Skeletal muscle cell (primary cell): ENCODE data around the gene STAT6.
"Not testable (repeated sequence)": the region's sequence is repeated elsewhere in the genome, so short reads cannot be mapped to it uniquely, and the experiment has no call there.

Experiments used
- DNase-seq: peaks from one replicate; pipeline ENCODE4 v3.0.0-alpha.2; 2010; ENCODE audit warnings: low read depth
- H3K4me3 ChIP-seq: 2 replicates; pipeline ENCODE4 v1.5.1; 2011; ENCODE audit warnings: low read depth, mild to moderate bottlenecking, control low read depth, low read length, moderate library complexity

The STAT6 gene

DNA sequence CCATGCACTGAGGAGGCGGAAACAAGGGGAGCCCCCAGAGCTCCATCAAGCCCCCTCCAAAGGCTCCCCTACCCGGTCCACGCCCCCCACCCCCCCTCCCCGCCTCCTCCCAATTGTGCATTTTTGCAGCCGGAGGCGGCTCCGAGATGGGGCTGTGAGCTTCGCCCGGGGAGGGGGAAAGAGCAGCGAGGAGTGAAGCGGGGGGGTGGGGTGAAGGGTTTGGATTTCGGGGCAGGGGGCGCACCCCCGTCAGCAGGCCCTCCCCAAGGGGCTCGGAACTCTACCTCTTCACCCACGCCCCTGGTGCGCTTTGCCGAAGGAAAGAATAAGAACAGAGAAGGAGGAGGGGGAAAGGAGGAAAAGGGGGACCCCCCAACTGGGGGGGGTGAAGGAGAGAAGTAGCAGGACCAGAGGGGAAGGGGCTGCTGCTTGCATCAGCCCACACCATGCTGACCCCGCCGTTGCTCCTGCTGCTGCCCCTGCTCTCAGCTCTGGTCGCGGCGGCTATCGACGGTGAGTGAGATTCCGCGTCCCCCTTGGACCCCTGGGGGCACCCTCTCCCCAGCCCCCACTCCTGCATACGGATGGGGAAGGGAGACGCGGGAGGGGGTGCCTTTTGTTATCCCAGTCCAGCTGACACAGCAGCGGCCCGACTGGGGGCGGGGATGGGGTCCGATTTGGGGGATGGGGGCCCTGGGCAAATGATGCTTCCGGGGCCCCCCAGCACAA is 17.5 kb upstream of the STAT6 start:
- no peak for DNase-seq
- peak overlapping the region; percentile 94 for H3K4me3 ChIP-seq

DNA sequence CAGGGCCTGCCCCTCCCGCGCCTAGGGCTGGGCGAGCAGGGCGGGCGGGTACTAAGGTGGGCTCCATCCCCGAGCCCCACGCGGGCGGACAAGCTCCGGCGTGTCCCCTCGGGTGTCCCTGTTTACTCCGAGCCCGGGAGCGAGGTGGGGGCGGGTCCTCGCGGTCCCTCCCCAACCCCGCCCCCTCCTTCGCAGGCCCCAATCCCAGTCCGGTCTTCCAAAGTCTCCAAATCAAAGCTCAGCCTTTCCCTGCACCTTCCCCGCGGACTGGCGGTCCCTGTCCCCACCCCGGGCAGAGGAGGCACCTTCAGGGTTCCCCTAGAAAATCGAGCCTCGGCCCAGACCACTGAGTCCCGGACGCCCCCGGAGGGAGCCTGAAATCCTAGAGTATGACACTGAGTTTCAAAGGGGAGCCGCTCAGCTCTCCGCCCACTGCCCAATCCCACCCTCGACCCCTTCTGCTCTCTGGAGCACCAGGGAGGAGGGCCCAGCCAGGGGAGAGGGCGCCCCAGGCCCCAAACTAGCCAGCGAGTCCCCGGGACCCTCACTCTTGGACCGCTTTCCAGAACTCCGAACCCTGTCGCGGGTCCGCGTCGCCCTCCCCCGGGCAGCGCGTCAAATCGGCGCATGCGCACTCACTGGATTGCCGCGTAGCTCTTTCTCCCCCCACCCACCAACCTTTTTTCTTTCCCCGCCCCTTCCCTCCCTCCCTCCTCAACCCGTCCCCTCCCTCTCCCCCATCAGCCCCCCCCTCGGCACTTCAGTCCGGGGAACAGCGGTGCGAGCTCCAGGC is 16.8 kb upstream of the STAT6 start, which contains the start of gene LRP1:
LRP1 (plus strand) TSS at position 758 of the 793 bp plus-strand sequence. CDS start 482 bp downstream, outside the sequence.
- peak within 1 kb of the TSS; percentile 94 for H3K4me3 ChIP-seq
- no peak for DNase-seq

DNA sequence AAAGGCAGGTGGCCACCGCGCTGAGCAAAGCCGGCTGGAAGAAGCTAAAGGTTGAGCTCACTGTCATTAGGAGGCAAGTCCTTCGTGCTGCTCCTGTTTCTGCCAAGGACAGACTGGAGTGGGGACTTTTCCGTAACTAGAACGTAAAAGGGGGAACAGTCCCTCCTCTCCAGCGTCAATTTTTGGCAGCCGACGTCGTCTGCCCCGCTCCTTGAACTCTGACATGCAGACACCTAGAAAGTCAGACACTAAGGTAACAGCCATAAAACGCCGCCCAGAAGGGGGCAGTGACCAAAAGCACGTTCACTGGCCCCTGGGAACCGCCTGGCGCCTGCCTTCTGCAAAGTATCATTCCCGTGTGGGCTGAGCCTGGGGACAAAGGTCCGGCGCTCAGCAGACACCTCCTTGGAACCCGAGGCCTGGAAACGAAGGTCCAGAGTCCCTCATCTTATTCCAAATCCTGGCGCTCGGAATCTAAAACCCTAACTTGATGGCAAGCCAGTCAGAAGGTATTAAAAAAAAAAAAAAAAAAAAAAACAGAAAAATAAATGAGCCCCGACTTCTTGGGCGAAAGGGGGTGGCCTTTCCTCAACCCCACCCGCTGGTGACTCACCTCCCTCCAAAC is 16.1 kb upstream of the STAT6 start:
- peak overlapping the region; percentile 94 for H3K4me3 ChIP-seq
- no peak for DNase-seq

DNA sequence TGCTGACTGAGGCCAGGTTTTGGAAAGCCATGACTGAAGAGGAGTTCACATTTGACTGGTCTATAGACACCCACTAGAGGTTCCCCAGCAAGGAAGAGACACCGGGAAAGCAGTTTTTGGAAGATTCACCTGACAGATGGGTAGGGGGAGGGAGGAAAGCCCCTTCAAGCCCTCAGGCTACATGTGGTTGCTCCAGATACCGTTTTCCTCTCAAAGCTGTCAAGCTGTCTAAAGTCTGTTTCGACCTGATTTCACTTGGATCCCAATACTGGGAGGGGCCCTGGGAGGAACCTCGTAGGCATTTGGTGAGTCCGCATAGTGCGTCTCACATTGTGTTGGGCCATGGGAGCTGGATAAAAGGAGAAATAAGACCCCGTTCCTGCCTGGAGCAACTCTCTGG is 15.4 kb upstream of the STAT6 start:
- no peak overlapping the region for H3K4me3 ChIP-seq

DNA sequence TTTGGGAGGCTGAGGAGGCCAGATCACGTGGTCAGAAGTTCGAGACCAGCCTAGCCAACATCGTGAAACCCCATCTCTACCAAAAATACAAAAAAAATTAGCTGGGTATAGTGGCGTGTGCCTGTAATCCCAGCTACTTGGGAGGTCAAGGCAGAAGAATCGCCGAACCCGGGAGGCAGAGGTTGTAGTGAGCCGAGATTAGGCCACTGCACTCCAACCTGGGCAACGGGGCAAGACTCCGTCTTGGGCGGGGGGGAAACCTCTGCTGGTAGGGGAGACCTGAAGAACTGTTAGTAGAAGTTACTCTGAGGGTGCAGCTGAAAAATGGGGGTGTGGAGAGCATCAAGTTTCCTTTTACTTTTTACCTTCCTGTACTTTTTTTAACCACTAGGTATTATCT is 14.9 kb upstream of the STAT6 start:
- no peak overlapping the region for H3K4me3 ChIP-seq
- no peak for DNase-seq

More for the DNA sequence above, 15.4 kb upstream of the STAT6 start:
- DNase-seq, result no peak

DNA sequence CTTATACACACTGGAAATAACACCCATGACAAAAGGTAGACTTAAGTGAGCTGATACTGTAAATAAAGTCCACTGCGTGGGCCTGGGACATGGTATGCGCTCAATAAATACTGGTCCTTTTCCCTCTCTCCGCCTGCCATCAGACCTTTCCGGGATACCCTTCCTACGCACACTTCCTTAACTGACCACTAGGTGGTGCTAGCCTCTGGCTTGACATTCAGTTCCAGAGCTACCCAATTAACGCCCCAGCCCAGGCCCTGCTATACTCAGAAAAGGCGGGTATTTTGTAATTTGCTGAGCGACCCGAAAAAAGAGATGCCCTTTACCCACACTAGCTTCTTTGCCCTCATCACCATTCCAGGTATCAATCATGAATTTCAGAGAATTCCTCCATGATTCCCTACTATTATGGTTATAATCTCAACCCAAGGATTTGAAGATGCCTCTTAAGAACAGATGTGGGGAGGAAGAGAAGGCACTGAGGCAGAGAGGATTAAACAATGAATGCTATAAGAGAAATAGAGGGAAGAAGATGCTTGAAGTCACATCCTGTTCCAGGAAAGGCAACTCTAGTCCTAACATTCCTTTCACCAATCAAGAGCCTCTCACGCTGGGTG is 13.2 kb upstream of the STAT6 start:
- no peak overlapping the region for H3K4me3 ChIP-seq
- no peak for DNase-seq

DNA sequence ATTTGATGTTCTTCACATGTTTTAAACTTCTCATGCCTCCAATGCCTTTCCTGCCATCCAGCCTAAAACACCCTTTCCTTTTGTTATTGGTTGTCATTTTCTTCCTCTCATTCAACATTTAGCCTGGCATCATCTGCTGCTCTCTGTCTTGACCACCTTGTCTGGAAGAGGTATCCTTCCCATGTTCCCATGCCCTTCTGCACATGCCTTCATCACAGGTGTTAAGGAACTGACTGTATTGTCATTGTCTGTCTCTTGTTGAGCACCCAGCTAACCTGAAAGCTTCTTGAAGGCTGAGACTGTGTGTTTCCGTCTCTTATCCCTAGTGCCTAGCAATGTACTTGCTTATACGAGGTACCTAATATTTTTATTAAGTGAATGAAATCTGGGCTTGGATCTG is 12.7 kb upstream of the STAT6 start:
- no peak overlapping the region for H3K4me3 ChIP-seq
- DNase-seq, result no peak

DNA sequence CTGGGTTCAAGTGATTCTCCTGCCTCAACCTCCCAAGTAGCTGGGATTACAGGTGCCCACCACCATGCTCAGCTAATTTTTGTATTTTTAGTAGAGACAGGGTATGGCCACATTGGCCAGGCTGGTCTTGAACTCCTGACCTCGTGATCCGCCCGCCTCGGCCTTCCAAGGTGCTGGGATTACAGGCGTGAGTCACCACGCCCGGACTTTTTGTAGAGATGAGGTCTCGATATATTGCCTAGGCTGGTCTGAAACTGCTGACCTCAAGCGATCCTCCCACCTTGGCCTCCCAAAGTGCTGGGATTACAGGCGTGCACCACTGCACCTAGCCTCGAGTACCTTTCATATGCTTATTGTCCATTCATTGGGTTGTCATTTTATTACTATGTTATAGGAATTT is 9.6 kb upstream of the STAT6 start:
- H3K4me3 ChIP-seq, DNase-seq: not testable (repeated sequence)

DNA sequence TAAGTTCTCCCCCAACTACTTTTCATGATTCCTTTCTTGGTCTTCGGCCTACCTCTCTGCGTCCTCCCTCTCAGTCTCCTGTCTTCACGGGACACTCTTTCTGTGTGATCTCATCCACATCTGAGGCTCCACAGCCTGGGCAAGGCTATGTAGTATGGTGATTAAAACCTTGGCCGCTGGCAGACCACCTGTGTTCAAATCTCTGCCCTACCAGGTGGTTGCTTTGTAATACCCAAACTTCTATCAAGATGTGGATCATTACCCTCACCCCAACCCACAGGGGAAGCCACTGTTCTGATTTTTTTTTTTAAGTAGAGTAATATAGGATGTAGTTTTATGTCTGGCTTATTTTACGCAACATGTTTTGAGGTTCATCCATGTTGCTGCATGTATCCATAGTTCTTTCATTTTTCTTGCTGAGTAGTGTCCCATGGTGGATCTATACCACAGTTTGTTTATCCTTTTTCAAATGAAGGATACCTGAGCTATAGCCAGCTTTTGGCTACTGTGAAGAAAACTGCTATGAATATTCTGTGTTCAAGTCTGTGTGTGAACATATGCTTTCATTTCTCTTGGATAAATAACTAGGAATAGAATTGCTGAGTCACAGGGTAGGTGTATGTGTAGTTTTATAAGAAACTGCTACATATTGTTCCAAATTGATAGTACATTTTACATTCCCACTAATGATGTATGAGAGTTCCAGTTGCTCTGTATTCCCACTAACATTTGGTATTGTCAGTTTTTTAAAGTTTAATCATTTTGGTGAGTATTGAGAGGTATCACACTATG is 8.3 kb upstream of the STAT6 start:
- H3K4me3 ChIP-seq, result no peak overlapping the region
- no peak for DNase-seq

DNA sequence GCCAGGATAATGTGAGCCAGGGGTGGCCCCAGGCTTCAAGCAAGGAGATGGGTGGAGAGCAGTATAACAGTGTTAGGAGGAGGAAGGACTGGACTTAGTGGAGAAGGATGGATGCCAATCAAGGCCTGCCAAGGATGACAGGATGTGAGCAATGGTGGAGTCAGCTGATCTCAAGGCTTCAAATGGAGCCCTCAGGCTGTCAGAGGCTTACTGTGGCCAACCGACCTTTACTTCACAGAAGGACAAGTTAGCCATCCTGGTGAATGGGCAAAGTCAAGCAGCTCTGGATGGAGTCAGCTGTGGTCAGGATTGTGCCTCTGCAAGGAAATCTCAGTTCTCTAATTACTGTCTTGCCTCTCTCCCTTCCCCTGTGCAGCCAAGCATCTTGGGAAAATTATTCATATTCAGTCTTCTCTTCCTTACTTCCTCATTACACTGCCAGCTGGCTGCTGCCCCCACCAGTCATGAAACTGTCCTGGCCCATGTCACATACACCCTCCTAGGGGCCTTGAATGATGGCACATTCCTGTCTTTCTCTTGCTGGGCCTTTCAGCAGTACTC is 7.6 kb upstream of the STAT6 start:
- no peak for DNase-seq
- H3K4me3 ChIP-seq, result no peak overlapping the region

DNA sequence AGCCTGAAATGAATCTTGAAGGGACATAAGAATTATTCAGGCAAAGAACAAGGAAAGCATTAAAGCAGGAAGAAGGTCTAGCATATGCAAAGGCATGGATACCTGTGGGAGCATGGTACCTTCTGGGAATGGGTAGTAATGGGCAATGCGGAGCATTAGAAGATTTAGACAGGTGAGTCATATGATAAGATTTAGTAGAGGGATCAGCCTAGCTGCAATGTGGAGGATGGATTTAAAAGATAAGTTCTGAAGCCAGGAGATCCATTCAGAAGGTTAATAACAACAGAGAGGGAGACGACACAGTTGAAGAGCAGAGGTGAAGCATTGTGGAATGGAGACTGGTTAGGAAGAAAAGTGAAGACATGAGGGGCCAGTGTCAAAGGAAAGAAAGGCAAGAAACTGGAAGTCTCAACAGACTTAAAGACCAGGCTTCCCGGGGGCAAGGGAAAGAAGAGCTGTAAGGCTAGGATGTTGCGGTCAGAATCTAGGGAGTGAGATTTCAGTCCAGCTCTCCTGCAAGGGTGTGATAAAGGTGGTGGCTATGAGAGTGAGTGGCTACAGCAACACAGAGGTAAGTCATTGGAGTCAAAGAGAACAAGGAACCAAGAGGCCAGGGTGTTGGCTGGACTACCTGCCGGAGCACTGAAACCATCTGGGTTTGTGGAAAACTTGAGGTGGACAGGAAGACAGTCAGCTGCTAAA is 5.6 kb upstream of the STAT6 start:
- H3K4me3 ChIP-seq, result no peak overlapping the region
- DNase-seq, result no peak

DNA sequence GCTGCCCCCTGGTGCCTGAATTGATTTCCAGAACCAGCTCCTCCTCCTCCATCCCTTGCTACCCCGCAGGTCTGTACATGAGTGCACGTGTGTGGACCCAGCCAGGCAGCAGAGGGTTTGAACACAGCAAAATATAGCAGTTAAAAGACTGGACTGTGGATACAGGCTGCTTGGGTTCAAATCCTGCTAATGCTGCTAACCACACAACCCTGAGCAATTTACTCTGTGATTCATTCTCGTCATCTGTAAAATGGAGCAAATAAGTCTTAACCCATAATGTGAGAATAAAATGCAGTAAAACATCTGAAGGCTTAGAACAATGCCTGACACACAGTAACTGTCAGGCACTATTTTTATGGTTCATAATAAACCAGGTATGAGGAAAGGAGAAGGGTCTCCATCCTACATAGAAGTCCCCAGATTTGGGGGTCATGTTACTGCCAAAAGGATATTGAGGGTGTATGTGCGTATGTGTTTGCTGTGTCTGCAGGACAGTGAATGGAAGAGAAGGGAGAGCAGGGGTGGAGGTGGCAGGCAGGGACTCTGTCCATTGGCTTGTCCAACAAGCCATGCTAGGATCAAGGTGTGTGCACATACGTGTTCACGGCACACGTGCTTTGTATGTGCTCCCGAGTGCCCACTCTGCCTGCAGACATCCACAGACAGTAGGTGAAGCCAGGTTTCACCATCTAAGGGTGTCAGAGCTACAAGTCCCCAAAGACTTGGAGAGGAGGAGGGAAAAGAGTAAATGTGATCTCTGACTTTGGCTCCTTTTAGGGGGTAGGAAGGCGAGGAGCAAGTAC is 1.5 kb upstream of the STAT6 start:
- no peak for DNase-seq
- H3K4me3 ChIP-seq, result peak overlapping the region; percentile 76

DNA sequence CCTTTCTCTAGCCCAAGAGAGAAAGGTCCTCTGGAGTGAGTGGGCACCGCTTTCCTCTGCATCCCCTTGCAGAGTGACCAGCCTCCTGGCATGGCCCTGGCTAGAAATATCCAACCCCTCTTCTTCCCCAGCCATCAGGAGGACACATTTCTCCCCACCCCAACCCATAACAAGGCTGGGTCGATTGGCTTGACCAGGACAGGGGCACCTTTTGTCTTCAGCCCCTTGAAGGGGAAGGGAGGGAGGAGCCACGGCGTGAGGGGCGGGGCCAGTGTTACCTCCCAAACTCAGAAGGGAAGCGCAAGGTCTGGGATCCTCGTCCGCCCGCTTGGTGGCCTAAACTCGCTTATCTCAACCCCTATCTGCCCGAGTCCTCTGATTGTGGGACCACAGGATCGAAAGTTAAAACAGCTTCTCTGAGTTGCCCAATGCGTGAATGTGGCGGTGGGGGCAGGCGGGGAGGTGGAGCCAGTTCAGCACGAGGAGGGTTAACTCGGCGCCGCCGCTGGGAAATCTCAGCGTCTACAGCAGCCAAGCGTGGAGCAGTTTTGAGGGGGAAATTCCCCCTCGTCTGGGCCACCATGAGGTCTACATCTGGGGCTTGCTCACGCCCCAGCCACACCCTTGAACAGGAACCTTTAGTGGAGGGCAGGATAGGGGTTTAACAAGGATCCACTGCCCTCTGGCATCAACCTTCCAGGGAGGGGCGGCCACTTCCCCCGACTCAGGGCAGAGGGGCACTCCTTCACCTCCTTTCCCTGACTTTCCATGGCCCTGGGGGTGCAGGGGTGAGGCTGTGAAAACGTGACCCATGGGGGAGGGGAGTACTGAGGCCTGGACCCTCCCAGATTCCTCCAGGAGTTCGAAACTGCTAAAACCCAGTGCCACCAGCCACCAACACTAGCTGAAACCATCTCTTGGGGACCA is 795 bp downstream of the STAT6 start:
- DNase-seq, result no peak
- peak overlapping the region; percentile 76 for H3K4me3 ChIP-seq

DNA sequence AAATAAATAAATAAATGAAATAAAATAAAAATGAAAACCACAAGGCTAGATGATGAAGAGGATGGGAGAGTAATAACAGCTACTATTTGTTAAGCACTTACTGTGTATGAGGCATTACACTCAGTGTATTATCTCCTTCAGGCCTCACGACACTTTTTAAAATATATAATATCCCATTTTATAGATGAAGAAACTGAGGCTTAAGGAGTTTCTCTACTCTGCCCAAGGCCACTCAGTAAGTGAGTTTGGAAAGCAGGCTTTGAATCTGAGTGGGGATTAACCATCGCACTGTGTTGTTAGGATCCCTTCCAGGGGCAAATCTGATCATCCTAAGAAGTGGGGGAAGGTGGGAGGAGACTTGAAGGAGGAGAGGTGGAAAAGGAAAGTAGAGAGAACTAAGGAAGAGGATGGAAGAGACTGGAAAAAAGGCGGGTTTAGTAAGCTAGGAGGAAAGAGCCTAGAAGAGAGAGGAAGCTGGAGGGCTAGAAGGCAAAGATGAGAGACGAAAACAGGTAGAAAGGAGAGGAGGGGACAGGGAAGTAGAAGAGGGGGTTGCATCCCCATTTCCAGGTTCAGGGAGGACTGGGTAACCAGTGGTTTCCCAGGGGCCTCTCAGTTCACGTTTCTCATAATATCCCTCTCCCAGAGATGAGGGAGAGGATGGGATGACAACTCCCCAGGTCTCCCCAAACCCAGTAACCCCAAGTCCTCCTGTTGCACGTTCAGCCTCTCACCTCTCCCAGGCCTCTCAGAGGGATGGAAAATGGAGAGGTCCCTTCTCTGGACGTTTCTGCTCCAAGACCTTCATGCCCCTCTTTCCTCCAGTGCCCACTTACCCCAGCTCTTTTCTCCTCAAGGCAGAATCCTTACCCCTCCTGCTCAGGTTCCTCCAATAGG is 1.7 kb downstream of the STAT6 start:
- DNase-seq, result no peak
- H3K4me3 ChIP-seq, result peak overlapping the region; percentile 76

DNA sequence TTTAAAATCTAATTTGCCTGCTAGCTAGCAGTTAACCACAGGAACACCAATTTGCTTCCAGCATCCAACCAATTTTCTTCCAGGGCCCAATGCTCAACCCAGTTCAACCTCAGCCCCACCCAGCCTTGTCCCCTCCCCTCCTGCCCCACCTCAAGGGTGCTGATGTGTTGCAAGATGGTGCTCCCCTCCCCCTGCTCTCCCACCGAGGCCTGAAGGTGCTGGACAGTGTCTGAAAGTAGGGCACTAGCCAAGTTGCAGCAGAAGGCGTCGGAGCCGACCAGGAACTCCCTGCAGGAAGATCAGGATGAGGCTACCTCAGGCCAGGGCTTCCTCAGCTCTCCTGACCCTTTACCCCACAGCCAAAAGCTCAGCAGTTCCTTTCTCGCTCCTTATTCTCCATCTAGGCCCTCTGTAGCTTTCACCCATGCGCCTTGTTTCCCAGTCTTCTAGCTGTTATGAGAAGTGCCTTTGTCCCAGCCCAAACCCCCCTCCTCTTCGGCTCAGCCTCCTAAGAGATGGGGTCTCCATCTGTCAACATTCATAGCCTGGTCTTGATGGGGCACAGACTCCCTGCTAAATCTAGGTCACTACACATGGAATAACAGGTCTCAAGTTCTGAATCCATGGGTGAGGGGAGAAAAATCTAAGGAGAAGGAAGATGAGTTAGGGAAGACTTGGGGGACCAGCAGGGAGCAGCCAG is 3.6 kb downstream of the STAT6 start:
- DNase-seq, result no peak
- no peak overlapping the region for H3K4me3 ChIP-seq
